T-cell (primary cell): ENCODE data around the gene BMP8B. TPM values are rescaled to one million over a fixed set of nuclear protein-coding genes. Genes with fewer than 3 reads are reported as not detected.

Experiments used
- ATAC-seq, 4 experiments: fragments of 200-7000 bp in 3 of 4; fragments of 150-1000 bp in 1 of 4; cut with Tn5 transposase; replicated peaks in 1 of 4; 1 replicate in 3 of 4; 2 replicates in 1 of 4; pipeline ENCODE4 v1.10.0; 2021; ENCODE audit warnings: moderate library complexity in 3 of 4, mild to moderate bottlenecking in 2 of 4, moderate number of reproducible peaks in 1 of 4
- CTCF ChIA-PET, 2 donors: fragments of 300-600 bp; sonication (Branson Sonifier 250); formaldehyde crosslinking; loops; one replicate each; lab custom pipeline; 2022; ENCODE audit warnings: antibody characterized with exemption in 2 of 2; lab: Charles Lee
- POLR2A ChIA-PET, 2 donors: fragments of 300-600 bp; sonication (Branson Sonifier 250); formaldehyde crosslinking; loops; one replicate each; lab custom pipeline; 2022; ENCODE audit warnings: antibody characterized with exemption in 2 of 2; lab: Charles Lee
- DNase-seq, 35 experiments: peaks; one replicate each; pipeline versions ENCODE4 v3.0.0 to v3.0.0-alpha.2; 2013 to 2023
- H3K27ac ChIP-seq: one replicate; pipeline ENCODE4 v1.5.1; 2013; ENCODE audit warnings: low read length
- H3K27me3 ChIP-seq, 2 experiments: replicated peaks in 1 of 2; 1 replicate in 1 of 2; 2 replicates in 1 of 2; pipeline versions ENCODE4 v1.6.1 to v1.7.0; 2013; ENCODE audit warnings: low read length in 1 of 2, mixed read lengths in 1 of 2; ENCODE audit not compliant: control insufficient read depth in 2 of 2, insufficient read depth in 2 of 2; ENCODE audit errors: extremely low read depth in 1 of 2
- H3K36me3 ChIP-seq, 2 donors: 1 replicate in 1 of 2; 2 replicates in 1 of 2; pipeline versions ENCODE4 v1.6.1 to v1.7.0; 2013; ENCODE audit warnings: low read length in 1 of 2; ENCODE audit not compliant: control insufficient read depth in 2 of 2, insufficient read depth in 1 of 2; ENCODE audit errors: extremely low read depth in 1 of 2
- H3K4me1 ChIP-seq, 2 experiments: 1 replicate in 1 of 2; 2 replicates in 1 of 2; pipeline versions ENCODE4 v1.6.1 to v1.7.0; 2013; ENCODE audit warnings: low read length in 2 of 2, mixed read lengths in 1 of 2; ENCODE audit not compliant: insufficient read depth in 2 of 2, control insufficient read depth in 1 of 2; ENCODE audit errors: extremely low read depth in 1 of 2
- H3K4me3 ChIP-seq, 2 donors: 1 replicate in 1 of 2; 2 replicates in 1 of 2; pipeline versions ENCODE4 v1.5.1 to v1.7.0; 2013; ENCODE audit warnings: mild to moderate bottlenecking in 2 of 2, low read length in 1 of 2, moderate library complexity in 1 of 2; ENCODE audit not compliant: control insufficient read depth in 1 of 2; ENCODE audit errors: extremely low read depth in 1 of 2
- H3K9me3 ChIP-seq: 2 replicates; pipeline ENCODE4 v1.7.0; 2013
- H3K27ac Mint-ChIP-seq, 2 donors: one replicate each; pipeline ENCODE4 v1.8.0; 2020 to 2021; ENCODE audit warnings: mild to moderate bottlenecking in 2 of 2, mixed read lengths in 2 of 2
- H3K27me3 Mint-ChIP-seq, 2 donors: one replicate each; pipeline ENCODE4 v1.8.0; 2021 to 2022; ENCODE audit warnings: mixed read lengths in 2 of 2
- H3K36me3 Mint-ChIP-seq: one replicate; pipeline ENCODE4 v1.8.0; 2021; ENCODE audit warnings: mixed read lengths
- H3K4me1 Mint-ChIP-seq, 3 donors: one replicate each; pipeline ENCODE4 v1.8.0; 2020 to 2022; ENCODE audit warnings: mixed read lengths in 3 of 3, mild to moderate bottlenecking in 1 of 3
- H3K4me3 Mint-ChIP-seq, 3 donors: one replicate each; pipeline ENCODE4 v1.8.0; 2020 to 2022; ENCODE audit warnings: mild to moderate bottlenecking in 3 of 3, mixed read lengths in 3 of 3, moderate library complexity in 3 of 3
- H3K9me3 Mint-ChIP-seq, 3 donors: one replicate each; pipeline ENCODE4 v1.8.0; 2020 to 2022; ENCODE audit warnings: mixed read lengths in 3 of 3
- WGBS: methylation state at CpG from one replicate; pipeline ENCODE4 v1.1.5; 2013; ENCODE audit warnings: missing lambda C conversion rate; ENCODE audit not compliant: insufficient coverage; 5-methylcytosine and 5-hydroxymethylcytosine counted together
- total RNA-seq, 35 experiments: library from RNA in 6 of 35; stranded (reverse) in 6 of 35; fragments of 120-200 nt in 1 of 35; gene quantifications; one replicate each; pipeline versions ENCODE4 v1.2.1 to v1.2.4 and lab custom pipeline; 2013 to 2026

Gene BMP8B
- total RNA-seq, 5 donors from 2014 or later (not counting 1 experiment from before 2014, with no cell fraction given) = 0.33 to 1.3 (median 0.76) TPM

DNA sequence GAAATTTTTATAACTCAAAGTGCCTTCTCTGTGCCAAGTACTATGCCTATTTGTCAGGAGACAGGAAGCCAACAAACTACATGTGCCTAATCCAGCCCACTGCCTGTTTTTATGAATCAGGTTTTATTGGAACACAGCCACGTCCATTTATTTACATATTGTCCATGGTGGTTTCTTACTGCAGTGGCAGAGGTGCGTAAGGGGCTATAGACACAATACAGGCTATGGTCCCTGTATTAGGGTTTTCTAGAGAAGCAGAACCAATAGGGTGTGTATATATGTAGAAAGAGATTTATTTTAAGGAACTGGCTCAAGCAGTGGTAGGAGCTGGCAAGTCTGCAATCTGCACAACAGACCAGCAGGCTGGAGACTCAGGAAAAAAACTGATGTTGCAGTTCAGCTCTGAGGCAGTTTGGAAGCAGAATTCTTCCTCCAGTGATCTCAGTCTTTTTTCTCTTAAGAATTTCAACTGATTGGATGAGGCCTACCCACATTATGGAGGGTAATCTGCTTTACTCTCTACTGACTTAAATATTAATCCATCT is 34.6 kb downstream of the BMP8B start:
- Mint-ChIP-seq H3K27me3 (no peaks in the 10 kb centered on the region), H3K4me1 (peaks cover 0 to 5% (median 0%) of the 10 kb centered on the region in 3 donors), H3K36me3 (peaks cover 63% of the 10 kb centered on the region), H3K4me3 (no peak overlapping the region), H3K9me3 (no peaks in the 10 kb centered on the region), H3K27ac (no peak overlapping the region)
- Histone ChIP-seq H3K27me3 (no peaks in the 10 kb centered on the region), H3K9me3 (no peaks in the 10 kb centered on the region), H3K4me3 (no peak overlapping the region), H3K36me3 (peaks cover 17 to 88% of the 10 kb centered on the region in 2 donors), H3K4me1 (no peaks in the 10 kb centered on the region), H3K27ac (no peak overlapping the region)
- DNase-seq (no peak), ATAC-seq (no peak)
- ChIA-PET CTCF (interaction anchor here in 1 of 2 donors (0.7 kb wide), 1 partner anchor 651 kb away, joined by 3 read pairs; no protein-coding TSS in a partner anchor), POLR2A (interaction anchor here in 1 of 2 donors (0.5 kb wide), 1 partner anchor 915 kb away, joined by 3 read pairs; no protein-coding TSS in a partner anchor)
- 100% methylated on average over 1 of the region's 2 CpGs for WGBS

DNA sequence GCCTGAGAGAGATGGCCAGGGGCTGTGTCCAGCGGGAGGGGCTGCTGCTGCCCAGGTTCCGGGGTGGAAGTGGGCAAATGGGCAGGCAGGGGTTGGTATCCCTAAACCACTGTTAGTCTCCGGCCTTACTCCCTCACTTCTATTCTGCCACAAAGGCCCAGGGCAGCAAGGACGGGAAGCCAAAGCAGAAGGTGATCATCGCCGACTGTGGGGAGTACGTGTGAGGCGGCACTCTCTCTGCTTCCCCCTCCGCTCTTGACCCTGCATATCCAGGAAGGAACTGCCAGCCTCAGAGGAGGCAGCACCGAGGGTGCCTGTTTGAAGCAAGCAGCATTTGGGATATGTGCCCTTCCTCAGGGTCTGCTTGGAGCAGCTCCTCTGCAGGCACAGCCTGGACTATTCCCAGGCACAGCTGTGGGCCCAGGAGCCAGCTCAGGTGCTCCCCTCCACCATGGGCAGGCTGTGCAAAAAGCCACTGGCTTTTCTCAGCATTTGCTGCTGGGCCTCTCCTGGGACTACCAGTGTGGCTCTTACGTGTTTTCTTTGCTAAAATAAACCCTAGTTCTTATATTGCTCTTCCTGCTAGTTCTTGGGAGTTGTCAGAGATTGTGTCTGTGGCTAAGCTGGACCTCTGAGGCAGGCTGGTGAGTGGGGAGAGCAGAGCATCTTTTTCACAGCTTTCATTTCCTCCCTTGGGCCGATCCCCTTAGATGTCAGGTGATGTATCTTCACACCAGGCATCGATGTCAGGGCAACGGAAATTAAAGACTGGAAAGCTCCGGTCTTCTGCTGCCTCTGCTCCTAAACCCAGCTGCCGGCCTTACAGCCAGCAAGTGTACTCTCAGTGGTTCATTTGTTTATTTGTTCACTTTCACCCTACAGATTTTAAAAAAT is 35.3 kb downstream of the BMP8B start:
- H3K4me1 ChIP-seq = no peaks in the 10 kb centered on the region
- Mint-ChIP-seq H3K27me3 (no peaks in the 10 kb centered on the region), H3K27ac (no peak overlapping the region), H3K4me1 (peaks cover 0 to 5% (median 0%) of the 10 kb centered on the region in 3 donors), H3K9me3 (no peaks in the 10 kb centered on the region), H3K4me3 (no peak overlapping the region), H3K36me3 (peaks cover 63% of the 10 kb centered on the region)
- DNase-seq (no peak), ATAC-seq (no peak)
- peaks cover 18 to 90% of the 10 kb centered on the region in 2 donors for H3K36me3 ChIP-seq
- CTCF ChIA-PET = interaction anchor here in 1 of 2 donors (0.7 kb wide), 1 partner anchor 652 kb away, joined by 3 read pairs; no protein-coding TSS in a partner anchor
- no peaks in the 10 kb centered on the region for H3K9me3 ChIP-seq
- POLR2A ChIA-PET = no interaction called here
- H3K27ac ChIP-seq = no peak overlapping the region
- no peak overlapping the region for H3K4me3 ChIP-seq
- 96% methylated on average over 12 of the region's 16 CpGs for WGBS
- no peaks in the 10 kb centered on the region for H3K27me3 ChIP-seq

DNA sequence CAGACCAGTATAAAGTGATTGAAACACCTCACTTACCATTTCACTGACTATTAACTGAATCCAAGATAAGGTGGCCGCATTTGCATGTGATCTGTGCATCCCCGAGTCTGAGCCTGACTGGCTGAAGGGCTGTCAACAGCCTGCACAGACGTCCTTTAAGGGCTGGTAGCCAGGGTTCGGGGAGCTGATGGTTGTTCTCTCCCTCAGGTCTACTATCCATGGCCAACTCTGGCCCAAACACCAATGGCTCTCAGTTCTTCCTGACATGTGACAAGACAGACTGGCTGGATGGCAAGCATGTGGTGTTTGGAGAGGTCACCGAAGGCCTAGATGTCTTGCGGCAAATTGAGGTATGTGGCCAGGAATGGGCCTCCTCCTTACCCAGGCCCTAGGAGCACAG is 36.0 kb downstream of the BMP8B start:
- H3K36me3 Mint-ChIP-seq = peaks cover 59% of the 10 kb centered on the region
- no peak overlapping the region for H3K27ac ChIP-seq

DNA sequence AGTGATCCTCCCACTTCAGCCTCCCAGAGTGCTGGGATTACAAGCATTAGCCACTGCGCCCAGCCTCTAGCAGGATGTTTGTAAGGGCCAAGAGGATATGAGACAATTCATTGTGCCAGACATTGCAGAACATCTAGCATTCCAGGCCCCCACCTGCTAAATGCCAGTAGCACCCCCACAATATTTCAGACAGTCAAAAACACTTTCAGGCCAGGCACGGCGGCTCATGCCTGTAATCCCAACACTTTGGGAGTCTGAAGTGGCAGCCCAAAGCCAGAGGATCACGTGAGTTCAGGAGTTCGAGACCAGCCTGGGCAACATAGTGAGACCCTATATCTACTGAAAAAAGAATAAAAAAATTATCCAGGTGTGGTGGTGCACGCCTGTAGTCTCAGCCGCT is 37.1 kb downstream of the BMP8B start:
- peaks cover 57% of the 10 kb centered on the region for H3K36me3 Mint-ChIP-seq
- no peak overlapping the region for H3K4me3 Mint-ChIP-seq
- Histone ChIP-seq H3K9me3 (no peaks in the 10 kb centered on the region), H3K36me3 (peaks cover 21 to 91% of the 10 kb centered on the region in 2 donors), H3K4me3 (no peak overlapping the region), H3K27ac (no peak overlapping the region), H3K27me3 (no peaks in the 10 kb centered on the region), H3K4me1 (no peaks in the 10 kb centered on the region)
- ATAC-seq (no peak), DNase-seq (no peak)
- H3K27me3 Mint-ChIP-seq = no peaks in the 10 kb centered on the region
- H3K4me1 Mint-ChIP-seq = peaks cover 0 to 5% (median 3%) of the 10 kb centered on the region in 3 donors
- H3K9me3 Mint-ChIP-seq = no peaks in the 10 kb centered on the region
- H3K27ac Mint-ChIP-seq = no peak overlapping the region
- 100% methylated on average over 1 of the region's 7 CpGs for WGBS
- ChIA-PET CTCF (no interaction called here), POLR2A (no interaction called here)

More for the DNA sequence above, 36.0 kb downstream of the BMP8B start:
- Mint-ChIP-seq H3K4me3 (no peak overlapping the region), H3K4me1 (peaks cover 0 to 5% (median 0%) of the 10 kb centered on the region in 3 donors), H3K27ac (no peak overlapping the region), H3K9me3 (no peaks in the 10 kb centered on the region), H3K27me3 (no peaks in the 10 kb centered on the region)
- H3K4me3 ChIP-seq = no peak overlapping the region
- peaks cover 22 to 92% of the 10 kb centered on the region in 2 donors for H3K36me3 ChIP-seq
- POLR2A ChIA-PET = no interaction called here
- WGBS = 95% methylated on average over 4 of the region's 6 CpGs
- CTCF ChIA-PET = no interaction called here
- ATAC-seq (no peak), DNase-seq (no peak)
- no peaks in the 10 kb centered on the region for H3K9me3 ChIP-seq
- H3K4me1 ChIP-seq = no peaks in the 10 kb centered on the region
- no peaks in the 10 kb centered on the region for H3K27me3 ChIP-seq

DNA sequence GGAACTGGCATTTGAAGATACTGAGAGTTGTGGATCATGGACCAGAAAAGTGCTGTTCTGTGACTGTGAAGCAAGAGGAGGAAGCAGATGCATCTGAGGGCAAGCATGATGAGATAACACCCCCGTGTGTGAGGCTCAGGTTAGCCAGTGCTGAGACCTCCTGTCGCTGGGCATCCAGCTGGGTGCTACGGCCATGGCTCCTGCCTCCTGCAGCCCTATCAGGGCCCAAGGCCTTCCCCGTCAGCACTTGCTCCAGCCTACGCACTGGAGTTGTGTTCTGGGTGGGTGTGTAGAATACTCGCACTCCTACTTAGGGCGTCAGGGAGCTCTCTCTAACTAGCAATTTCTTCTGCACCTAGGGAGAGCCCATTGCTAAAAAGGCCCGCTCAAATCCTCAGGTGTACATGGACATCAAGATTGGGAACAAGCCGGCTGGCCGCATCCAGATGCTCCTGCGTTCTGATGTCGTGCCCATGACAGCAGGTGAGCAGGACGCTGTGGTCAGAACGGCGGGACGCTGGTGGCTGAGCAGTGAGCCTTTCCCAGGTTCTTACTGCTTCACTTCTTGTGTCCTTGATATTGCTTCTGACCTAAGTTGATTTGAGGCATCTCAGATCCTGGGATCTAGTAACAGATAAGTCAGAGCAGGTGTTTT is 43.5 kb downstream of the BMP8B start:
- Mint-ChIP-seq H3K36me3 (peaks cover 66% of the 10 kb centered on the region), H3K4me1 (peaks cover 7 to 22% (median 22%) of the 10 kb centered on the region in 3 donors), H3K9me3 (no peaks in the 10 kb centered on the region), H3K4me3 (no peak overlapping the region), H3K27ac (no peak overlapping the region), H3K27me3 (no peaks in the 10 kb centered on the region)
- POLR2A ChIA-PET = no interaction called here
- 96% methylated on average over 8 of the region's 16 CpGs for WGBS
- Histone ChIP-seq H3K27me3 (no peaks in the 10 kb centered on the region), H3K4me3 (no peak overlapping the region), H3K36me3 (peaks cover 24 to 86% of the 10 kb centered on the region in 2 donors), H3K27ac (no peak overlapping the region), H3K4me1 (peaks cover 0 to 3% of the 10 kb centered on the region in 2 experiments), H3K9me3 (no peaks in the 10 kb centered on the region)
- CTCF ChIA-PET = no interaction called here
- ATAC-seq (no peak), DNase-seq (no peak)
